Smooth muscle cell (in vitro differentiated cells): Measurements from ENCODE around the gene PRAC1. TPM values are rescaled to one million over a fixed set of nuclear protein-coding genes. Genes with fewer than 3 reads are reported as not detected.
"Not testable (repeated sequence)": the region's sequence is repeated elsewhere in the genome, so short reads cannot be mapped to it uniquely, and the experiment has no call there.

Experiments used
- DNase-seq: peaks from one replicate; lab custom pipeline; 2025; ENCODE audit not compliant: unreplicated experiment; lab: John Stamatoyannopoulos, UW
- H2AFZ ChIP-seq: fragments of 200-600 bp; sonication (generic); 2 replicates; pipeline ENCODE4 v1.6.0; 2016; ENCODE audit warnings: antibody characterized with exemption, low read depth, mild to moderate bottlenecking
- H3F3A ChIP-seq: fragments of 200-600 bp; sonication (generic); 2 replicates; pipeline ENCODE4 v1.6.0; 2017; ENCODE audit warnings: antibody characterized with exemption, low read depth
- H3K27ac ChIP-seq: fragments of 200-600 bp; sonication (generic); 2 replicates; pipeline ENCODE4 v1.5.1; 2016; ENCODE audit warnings: low read depth, mild to moderate bottlenecking
- H3K27me3 ChIP-seq: fragments of 200-600 bp; sonication (generic); 2 replicates; pipeline ENCODE4 v1.6.1; 2016; ENCODE audit warnings: low read depth, mild to moderate bottlenecking
- H3K36me3 ChIP-seq: fragments of 200-600 bp; sonication (generic); 2 replicates; pipeline ENCODE4 v1.5.1; 2016; ENCODE audit warnings: low read depth
- H3K4me1 ChIP-seq: fragments of 200-600 bp; sonication (generic); 2 replicates; pipeline ENCODE4 v1.5.1; 2016; ENCODE audit warnings: low read depth
- H3K4me2 ChIP-seq: fragments of 200-600 bp; sonication (generic); 2 replicates; pipeline ENCODE4 v1.6.0; 2016; ENCODE audit warnings: mild to moderate bottlenecking
- H3K4me3 ChIP-seq: fragments of 200-600 bp; sonication (generic); 2 replicates; pipeline ENCODE4 v1.5.1; 2016; ENCODE audit warnings: mild to moderate bottlenecking
- H3K79me2 ChIP-seq: fragments of 200-600 bp; sonication (generic); 2 replicates; pipeline ENCODE4 v1.6.0; 2016; ENCODE audit warnings: low read depth, mild to moderate bottlenecking
- H3K9ac ChIP-seq: fragments of 200-600 bp; sonication (generic); 2 replicates; pipeline ENCODE4 v1.6.0; 2016; ENCODE audit warnings: low read depth
- H3K9me3 ChIP-seq: fragments of 200-600 bp; sonication (generic); replicated peaks from 2 replicates; pipeline ENCODE4 v1.5.1; 2016; ENCODE audit warnings: low read depth
- H4K20me1 ChIP-seq: fragments of 200-600 bp; sonication (generic); 2 replicates; pipeline ENCODE4 v1.6.0; 2016; ENCODE audit warnings: low read depth
- CTCF ChIP-seq: fragments of 200-600 bp; sonication (generic); IDR thresholded peaks from 2 replicates; pipeline ENCODE4 v1.5.1; 2017; ENCODE audit warnings: borderline replicate concordance, mild to moderate bottlenecking, antibody characterized with exemption; ENCODE audit not compliant: insufficient read depth, poor library complexity, severe bottlenecking
- WGBS: methylation state at CpG from one replicate; pipeline ENCODE4 v1.1.7; 2016; ENCODE audit warnings: low lambda C conversion rate; 5-methylcytosine and 5-hydroxymethylcytosine counted together
- polyA plus RNA-seq: library from polyadenylated mRNA; unstranded; fragments of >200 nt; fragmentation: Nextera tagmentation; extraction: Ambion mirVana; gene quantifications from 2 replicates; pipeline ENCODE4 v1.2.1, GENCODE V29; 2016
- total RNA-seq: library from RNA; depleted of rRNA; stranded (reverse); fragments of >200 nt; gene quantifications from 2 replicates; pipeline ENCODE4 v1.2.3, GENCODE V29; 2014

The PRAC1 gene
- total and polyA plus RNA-seq, 2 experiments from 2014 or later, result 6.5 TPM; not detected in 1

- Histone ChIP-seq H3K36me3 (no peaks in the 10 kb centered on the region), H4K20me1 (no peaks in the 10 kb centered on the region), H3K4me3 (peak overlapping the region; percentile 40), H3K4me2 (peak overlapping the region; percentile 87), H2AFZ (peak overlapping the region; percentile 71), H3K79me2 (peaks cover 10% of the 10 kb centered on the region), H3F3A (peaks cover 10% of the 10 kb centered on the region), H3K4me1 (no peaks in the 10 kb centered on the region), H3K9me3 (no peaks in the 10 kb centered on the region), H3K27ac (peak overlapping the region; percentile 89), H3K9ac (no peak overlapping the region), H3K27me3 (peaks cover 12% of the 10 kb centered on the region)
- DNase-seq, result no peak
- TF ChIP-seq CTCF, result no peak
- WGBS, result 16% methylated on average over 10 of the region's 10 CpGs
Measured at GRCh38 chr17:48717367-48718226, 4.7 kb downstream of the PRAC1 start.

GRCh38 chr17:48716549-48716948 is 5.8 kb downstream of the PRAC1 start:
- H3K27ac ChIP-seq, H3K79me2 ChIP-seq, H3K4me2 ChIP-seq, DNase-seq, H3K4me3 ChIP-seq, H2AFZ ChIP-seq, H3K27me3 ChIP-seq, H3K4me1 ChIP-seq, H3K9me3 ChIP-seq, H4K20me1 ChIP-seq, H3K36me3 ChIP-seq, H3K9ac ChIP-seq: not testable (repeated sequence)
- H3F3A ChIP-seq, result peaks cover 10% of the 10 kb centered on the region
- 88% methylated on average over 3 of the region's 3 CpGs for WGBS

GRCh38 chr17:48715496-48716399 is 6.6 kb downstream of the PRAC1 start:
- no peaks in the 10 kb centered on the region for H3K36me3 ChIP-seq
- no peaks in the 10 kb centered on the region for H3K9me3 ChIP-seq
- H3K4me1 ChIP-seq, result no peaks in the 10 kb centered on the region
- no peak overlapping the region for H3K4me3 ChIP-seq
- no peak overlapping the region for H2AFZ ChIP-seq
- H3K27me3 ChIP-seq, result peaks cover 7% of the 10 kb centered on the region
- H3K27ac ChIP-seq, result no peak overlapping the region
- peaks cover 3% of the 10 kb centered on the region for H4K20me1 ChIP-seq
- H3F3A ChIP-seq, result peaks cover 9% of the 10 kb centered on the region
- peaks cover 10% of the 10 kb centered on the region for H3K79me2 ChIP-seq
- H3K9ac ChIP-seq, result no peak overlapping the region
- H3K4me2 ChIP-seq, result peak overlapping the region; percentile 48
- no peak for TF ChIP-seq CTCF
- DNase-seq, result no peak
- WGBS, result 34% methylated on average over 5 of the region's 5 CpGs

- Histone ChIP-seq H3K79me2 (no peaks in the 10 kb centered on the region), H3K9ac (no peak overlapping the region), H3K27ac (no peak overlapping the region), H3K4me1 (no peaks in the 10 kb centered on the region), H3K9me3 (no peaks in the 10 kb centered on the region), H3K4me3 (no peak overlapping the region), H2AFZ (no peak overlapping the region), H3K36me3 (no peaks in the 10 kb centered on the region), H3K27me3 (no peaks in the 10 kb centered on the region), H3F3A (no peaks in the 10 kb centered on the region), H3K4me2 (no peak overlapping the region), H4K20me1 (peaks cover 4% of the 10 kb centered on the region)
- DNase-seq, result no peak
- 68% methylated on average over 4 of the region's 4 CpGs for WGBS
- no peak for TF ChIP-seq CTCF
Measured at GRCh38 chr17:48711128-48711527, 11.2 kb downstream of the PRAC1 start.
